ENCODE data around the gene PRKN.

DNA sequence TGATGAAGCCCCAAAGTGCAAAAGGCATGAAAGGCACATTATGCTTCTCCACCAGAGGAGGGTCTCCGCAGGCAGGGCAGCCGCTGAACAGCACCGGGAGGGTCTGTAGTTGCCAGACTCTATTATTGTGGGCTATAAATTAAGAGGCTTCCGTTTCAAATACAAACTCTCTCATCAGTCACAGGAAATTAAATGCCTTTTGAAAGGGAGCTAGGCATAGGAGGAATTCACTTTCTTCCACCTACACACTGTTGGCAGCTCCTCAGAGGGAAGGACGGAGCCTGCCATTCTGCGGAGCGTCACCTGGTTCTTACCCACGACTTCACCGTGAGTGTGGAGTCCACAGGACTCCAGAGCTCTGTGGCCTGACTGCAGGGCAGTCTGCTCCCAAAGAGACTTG is 1312.9 kb downstream of the PRKN start:
- TF ChIP-seq, protein P1, sequence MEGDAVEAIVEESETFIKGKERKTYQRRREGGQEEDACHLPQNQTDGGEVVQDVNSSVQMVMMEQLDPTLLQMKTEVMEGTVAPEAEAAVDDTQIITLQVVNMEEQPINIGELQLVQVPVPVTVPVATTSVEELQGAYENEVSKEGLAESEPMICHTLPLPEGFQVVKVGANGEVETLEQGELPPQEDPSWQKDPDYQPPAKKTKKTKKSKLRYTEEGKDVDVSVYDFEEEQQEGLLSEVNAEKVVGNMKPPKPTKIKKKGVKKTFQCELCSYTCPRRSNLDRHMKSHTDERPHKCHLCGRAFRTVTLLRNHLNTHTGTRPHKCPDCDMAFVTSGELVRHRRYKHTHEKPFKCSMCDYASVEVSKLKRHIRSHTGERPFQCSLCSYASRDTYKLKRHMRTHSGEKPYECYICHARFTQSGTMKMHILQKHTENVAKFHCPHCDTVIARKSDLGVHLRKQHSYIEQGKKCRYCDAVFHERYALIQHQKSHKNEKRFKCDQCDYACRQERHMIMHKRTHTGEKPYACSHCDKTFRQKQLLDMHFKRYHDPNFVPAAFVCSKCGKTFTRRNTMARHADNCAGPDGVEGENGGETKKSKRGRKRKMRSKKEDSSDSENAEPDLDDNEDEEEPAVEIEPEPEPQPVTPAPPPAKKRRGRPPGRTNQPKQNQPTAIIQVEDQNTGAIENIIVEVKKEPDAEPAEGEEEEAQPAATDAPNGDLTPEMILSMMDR (IDR thresholded peaks at IDR 0.05): no peak
- no peak for TF ChIP-seq POLR2AphosphoS5 (IDR thresholded peaks at IDR 0.05; ENCODE audit: low read depth, low read length)
- TF ChIP-seq, protein P2, sequence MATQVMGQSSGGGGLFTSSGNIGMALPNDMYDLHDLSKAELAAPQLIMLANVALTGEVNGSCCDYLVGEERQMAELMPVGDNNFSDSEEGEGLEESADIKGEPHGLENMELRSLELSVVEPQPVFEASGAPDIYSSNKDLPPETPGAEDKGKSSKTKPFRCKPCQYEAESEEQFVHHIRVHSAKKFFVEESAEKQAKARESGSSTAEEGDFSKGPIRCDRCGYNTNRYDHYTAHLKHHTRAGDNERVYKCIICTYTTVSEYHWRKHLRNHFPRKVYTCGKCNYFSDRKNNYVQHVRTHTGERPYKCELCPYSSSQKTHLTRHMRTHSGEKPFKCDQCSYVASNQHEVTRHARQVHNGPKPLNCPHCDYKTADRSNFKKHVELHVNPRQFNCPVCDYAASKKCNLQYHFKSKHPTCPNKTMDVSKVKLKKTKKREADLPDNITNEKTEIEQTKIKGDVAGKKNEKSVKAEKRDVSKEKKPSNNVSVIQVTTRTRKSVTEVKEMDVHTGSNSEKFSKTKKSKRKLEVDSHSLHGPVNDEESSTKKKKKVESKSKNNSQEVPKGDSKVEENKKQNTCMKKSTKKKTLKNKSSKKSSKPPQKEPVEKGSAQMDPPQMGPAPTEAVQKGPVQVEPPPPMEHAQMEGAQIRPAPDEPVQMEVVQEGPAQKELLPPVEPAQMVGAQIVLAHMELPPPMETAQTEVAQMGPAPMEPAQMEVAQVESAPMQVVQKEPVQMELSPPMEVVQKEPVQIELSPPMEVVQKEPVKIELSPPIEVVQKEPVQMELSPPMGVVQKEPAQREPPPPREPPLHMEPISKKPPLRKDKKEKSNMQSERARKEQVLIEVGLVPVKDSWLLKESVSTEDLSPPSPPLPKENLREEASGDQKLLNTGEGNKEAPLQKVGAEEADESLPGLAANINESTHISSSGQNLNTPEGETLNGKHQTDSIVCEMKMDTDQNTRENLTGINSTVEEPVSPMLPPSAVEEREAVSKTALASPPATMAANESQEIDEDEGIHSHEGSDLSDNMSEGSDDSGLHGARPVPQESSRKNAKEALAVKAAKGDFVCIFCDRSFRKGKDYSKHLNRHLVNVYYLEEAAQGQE (IDR thresholded peaks at IDR 0.05; ENCODE audit: insufficient read depth in 1 of 2, low read depth in 2 of 2, low read length in 1 of 2): no peak
- TF ChIP-seq SIN3A (IDR thresholded peaks at IDR 0.05; ENCODE audit: borderline replicate concordance, insufficient read depth, low read depth, low read length): no peak
